M059J (cell line): ENCODE measurements around the gene NUP93. TPM values are rescaled to one million over a fixed set of nuclear protein-coding genes. Genes with fewer than 3 reads are reported as not detected.
"Not testable (repeated sequence)": the region's sequence is repeated elsewhere in the genome, so short reads cannot be mapped to it uniquely, and the experiment has no call there.

Source experiments
- DNase-seq: peaks from one replicate; pipeline ENCODE4 v3.0.0-alpha.2; 2012; ENCODE audit warnings: low read depth
- total RNA-seq: library from RNA; depleted of rRNA; stranded (reverse); fragments of >200 nt; shearing (Covaris generic); gene quantifications from 2 replicates; pipeline ENCODE4 v1.2.3, GENCODE V29; 2014

The NUP93 gene
- total RNA-seq, 1 experiment from 2014 or later: 123 TPM

DNA sequence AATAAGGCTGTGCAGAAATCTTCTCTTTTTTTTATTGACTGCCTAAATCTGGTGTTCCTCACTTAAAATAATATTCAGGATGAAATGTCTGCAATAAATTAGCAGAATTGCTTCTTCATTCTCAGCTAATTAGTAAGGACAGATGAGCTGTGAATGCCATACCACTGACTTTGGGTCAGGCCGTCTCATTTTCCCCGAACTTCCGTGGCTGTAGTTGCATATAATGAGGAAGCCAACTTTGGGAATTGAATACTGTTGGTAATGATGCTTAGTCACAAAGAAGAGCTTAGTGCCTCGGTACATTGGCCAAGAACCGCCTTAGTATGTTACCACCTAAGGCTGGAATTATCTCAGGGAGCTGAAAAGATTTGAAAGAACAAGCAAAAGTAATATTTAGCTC lies 47.6 kb downstream of the NUP93 start:
- no peak for DNase-seq

DNA sequence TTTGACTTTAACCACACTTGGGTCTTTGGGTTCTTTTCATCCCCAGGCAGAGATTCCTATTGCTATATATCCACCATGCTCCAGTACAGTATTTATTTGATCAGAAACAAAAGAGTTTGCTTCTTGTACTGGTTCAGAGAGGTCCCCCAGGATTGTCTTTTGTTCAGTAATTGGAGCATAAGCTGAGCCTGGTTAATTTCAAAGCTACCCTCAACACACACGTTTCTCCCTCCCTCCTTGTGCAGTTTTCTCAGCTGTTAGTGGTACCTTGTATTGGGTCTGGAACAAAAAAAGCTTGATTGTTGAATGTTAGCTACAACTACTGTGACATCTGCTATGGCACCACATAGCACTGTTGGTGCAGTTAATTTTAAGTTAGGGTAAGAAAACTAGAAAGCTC lies 50.0 kb downstream of the NUP93 start:
- no peak for DNase-seq

DNA sequence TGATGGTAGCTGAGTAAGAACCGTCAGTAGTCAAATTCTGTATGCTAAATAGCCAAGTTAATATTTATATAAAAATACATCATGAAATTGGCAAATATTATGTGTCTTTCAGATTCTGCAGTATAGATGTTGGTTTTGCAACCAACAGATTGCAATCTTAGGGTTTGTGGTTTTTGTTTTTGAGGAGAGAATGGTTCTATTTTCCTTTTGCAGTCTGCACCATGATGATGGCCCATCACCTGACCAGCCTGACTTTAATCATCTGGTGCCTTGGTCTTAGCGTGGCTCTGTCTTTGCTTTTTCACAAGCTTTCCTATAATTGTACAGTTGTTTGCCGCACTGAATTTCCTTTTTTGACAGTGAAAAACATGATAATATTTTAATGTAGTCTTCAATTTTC lies 50.7 kb downstream of the NUP93 start:
- DNase-seq: peak; percentile 15

DNA sequence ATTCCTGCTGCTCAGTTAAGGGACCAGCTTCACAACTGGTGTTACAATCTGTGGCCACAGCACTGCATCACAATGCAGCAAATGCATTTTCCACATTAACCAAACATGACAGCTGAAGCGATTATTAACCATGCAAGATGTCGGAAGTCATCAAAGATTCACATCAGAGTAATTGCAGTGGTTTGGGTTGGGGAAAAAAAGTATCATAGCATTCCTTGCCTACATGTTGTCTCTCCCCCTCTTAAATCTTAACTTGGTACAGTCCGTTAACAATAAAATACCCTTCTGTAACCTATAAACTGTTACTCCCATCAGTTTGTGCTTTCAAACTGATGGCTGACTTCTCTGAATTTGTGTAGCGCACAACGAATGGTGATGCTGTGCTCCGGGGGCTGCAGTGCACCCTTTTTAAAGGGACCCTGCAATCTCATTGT lies 51.6 kb downstream of the NUP93 start:
- DNase-seq: no peak

DNA sequence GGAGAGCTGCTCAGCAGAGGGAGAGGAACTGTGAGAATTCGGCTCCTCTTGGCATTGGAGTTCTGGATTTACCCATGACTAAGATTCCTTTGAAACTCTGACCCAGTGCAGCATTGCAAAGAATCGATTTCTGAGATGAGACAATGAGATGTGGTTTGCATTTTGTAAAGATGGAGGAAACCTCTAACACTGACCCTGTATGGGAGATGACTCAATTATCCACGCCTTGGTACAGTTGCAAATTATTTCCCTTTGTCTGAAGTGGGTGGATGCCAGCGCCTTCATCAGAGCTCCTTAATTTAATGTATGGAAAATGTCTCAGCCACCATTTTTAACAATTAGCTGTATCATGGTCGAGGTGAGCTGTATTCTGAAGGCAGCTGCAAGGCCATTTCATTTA lies 53.4 kb downstream of the NUP93 start:
- no peak for DNase-seq

DNA sequence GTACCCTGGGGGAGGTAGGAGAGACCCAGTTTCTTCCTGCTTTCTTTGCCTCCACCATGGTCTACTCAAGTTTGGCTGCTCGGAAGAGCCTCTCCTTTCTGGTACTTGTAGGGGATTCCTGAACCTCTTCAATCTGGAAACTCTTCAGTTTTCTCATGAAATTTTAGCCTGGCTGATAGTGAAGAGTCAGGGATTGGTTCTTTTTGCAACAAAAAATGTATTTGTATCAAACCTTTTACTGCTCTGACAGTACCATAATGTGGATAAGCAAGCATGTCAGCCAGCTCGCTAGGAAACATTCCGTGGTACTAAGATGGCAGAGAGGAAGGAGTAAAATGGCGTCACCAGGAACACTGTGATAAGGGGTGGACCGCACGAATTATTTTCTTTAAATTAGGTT lies 55.4 kb downstream of the NUP93 start:
- DNase-seq: no peak

DNA sequence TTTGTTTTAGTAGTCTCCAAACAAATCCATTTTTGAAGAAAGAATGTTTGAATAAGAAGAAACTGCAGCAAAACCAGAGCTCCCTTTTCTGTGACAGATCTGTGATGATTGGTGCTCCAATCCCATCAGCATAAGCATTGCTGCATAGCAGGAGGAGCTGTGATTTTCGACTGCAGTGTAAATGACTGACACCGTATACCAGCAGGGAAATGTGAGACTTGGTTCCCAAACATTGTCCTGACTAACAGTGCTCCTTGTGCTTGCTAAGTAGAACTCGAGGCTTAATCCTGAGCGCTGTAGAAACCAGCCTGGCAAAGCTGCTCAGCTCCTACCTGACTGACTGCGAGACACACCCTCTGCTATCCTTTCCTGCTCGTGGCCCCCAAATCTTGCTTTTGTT lies 57.2 kb downstream of the NUP93 start:
- no peak for DNase-seq

DNA sequence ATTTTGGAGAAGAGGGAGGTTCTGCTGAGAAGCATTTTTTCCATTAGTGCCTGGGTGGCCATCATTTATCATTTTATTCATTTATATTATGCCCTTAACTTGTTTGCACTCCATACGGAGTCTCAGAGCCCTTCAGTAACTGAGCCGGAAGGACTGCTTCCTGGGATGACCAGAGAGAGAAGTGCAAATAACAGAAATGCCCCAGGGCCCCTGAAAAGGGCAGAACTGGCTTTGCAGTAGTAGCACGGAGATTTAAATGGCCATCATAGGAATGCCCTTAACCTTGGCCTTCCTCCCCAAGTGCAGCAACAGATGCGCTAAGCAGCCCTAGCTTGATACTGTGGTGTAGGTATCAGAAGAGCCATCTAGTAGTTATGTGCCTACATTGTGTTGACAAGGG lies 58.5 kb downstream of the NUP93 start:
- peak; percentile 23 for DNase-seq

DNA sequence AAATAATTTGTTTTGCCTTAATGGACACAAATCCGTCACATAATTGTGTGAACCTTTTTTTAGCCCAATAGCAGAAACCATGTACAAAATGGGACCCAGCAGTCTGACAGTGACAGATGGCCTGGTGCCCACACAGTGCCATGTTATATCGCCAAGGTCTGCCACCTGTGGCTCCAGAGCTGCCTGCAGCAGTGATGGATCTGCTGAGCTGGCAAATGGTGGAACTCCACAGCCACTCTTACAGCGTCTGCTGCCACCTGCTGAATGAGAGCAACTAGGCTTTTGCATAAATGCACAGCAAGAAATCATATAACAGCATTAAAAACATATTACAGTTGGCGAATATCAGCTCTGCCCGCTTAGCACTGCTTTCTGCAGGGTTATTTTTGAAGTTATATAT lies 59.4 kb downstream of the NUP93 start:
- peak; percentile 64 for DNase-seq

DNA sequence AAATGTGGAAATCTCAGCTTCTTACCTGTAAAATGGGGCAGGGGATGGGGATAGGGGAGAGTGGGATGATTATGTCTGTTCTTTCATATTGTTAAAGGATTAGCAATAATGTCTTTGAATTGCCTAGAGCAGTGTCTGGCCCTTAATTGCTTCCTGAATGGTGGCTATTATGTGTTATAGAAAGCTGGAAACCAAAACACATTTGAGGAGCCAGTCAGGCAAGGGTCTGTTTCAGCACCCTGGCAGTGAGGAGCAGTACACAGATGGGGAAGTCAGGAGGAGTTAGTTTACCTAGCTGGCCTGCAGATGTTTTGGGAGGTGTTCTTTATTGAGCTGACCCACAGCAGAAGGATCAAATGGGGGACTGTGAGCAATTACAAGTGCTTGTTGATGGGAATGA lies 63.0 kb downstream of the NUP93 start:
- no peak for DNase-seq

DNA sequence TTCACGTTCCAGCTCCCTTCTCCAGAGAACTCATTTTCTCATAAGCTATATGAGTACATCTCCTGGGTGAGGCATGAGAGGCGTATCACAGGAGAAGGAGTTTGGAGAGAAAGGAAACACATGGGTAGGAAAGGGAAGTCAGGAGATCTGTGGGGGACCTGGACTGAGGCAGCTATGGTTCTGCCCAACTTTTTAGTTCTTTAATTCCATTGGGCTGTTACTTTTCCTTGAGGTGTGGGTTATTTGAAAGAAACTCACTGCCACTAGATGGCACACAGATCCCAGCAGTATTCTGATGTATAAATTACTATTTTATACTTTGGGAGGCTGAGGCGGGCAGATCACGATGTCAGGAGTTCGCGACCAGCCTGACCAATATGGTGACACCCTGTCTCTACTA lies 63.6 kb downstream of the NUP93 start:
- peak; percentile 57 for DNase-seq

DNA sequence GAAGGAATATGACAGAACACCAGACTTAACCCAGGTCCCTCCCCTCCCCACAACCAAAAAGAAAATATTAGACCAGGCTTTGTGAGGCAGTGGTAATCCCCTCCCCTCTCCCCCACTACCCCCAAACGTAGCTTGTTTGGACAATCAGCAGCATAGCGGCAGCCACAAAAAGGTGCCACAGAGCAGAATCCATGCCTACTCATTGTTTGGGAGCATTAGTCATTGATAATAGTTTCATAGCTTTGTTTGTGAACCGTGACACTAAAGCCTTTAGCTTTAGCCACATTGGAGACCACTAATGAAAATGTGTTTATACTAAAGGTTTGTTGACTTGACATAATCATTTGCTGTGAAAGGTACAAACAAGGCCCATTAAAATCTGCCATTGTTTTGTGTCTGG lies 65.1 kb downstream of the NUP93 start:
- DNase-seq: peak; percentile 84

DNA sequence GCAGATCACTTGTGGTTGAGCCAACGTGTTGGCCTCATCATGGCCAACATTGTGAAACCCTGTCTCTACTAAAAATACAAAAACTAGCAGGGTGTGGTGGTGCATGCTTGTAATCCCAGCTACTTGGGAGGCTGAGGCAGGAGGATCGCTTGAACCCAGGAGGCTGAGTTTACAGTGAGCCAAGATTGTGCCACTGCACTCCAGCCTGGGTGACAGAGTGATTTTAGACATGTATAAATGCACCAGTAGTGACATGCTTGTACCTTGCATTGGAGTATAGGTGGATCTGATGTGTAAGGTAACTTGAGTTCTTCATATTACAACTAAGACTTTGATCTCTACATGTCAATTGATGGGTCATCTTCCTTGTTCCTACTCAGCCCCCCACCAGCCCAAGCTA lies 67.1 kb downstream of the NUP93 start:
- not testable (repeated sequence) for DNase-seq

DNA sequence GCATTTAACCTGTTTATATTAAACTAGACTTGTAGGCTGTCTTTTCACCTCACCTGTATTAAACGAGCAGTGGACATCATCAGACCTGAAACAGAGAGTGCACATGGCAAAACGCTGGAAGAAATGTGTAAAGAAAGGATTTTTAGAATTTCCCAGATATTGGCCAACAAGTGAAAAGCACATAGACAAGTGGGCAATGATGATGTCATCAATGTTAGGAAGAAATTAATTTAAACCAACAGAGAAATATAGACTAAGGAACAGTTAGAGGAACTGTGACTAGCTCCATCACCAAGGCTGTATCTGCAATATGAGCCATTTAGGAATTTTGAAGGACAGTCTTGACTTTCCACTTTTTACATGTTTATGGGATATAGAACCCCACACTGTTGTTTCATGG lies 67.9 kb downstream of the NUP93 start:
- no peak for DNase-seq

DNA sequence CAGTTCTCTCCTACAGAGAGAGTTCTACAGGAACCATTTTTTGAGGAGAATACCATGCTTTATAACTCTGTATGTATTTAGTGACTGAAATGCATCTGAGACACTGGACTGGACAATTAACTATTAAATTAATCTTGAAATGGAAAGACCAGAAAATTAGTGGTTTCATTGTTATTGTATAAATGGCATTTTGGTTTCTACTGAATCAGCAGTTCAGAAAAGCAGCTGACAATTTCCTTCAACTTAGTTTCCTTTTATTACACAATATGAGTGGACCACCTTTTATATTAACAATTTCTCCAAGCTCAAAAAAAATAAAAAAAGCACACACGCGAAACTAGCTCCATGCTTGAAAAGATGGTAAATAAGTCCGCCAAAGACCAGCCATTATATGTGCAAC lies 69.0 kb downstream of the NUP93 start:
- no peak for DNase-seq

DNA sequence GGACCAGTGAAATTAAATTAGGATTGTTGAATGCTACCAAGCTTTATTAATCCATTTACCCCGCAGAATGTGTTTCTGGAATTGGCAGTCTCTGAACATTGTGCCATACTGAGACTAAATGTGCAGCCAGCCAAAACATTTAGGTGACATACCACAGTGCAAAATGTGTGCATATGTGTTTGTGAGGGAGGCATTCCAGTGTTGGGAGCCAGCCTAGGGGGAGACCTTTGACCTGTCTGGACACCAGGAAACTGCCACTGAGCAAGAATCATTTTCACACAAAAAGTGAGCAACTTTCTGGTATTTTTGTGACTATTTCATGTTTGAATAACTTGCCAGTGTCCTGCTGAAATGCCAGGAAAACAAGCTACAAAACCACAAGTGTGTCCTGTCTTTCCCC lies 70.4 kb downstream of the NUP93 start:
- peak; percentile 45 for DNase-seq

DNA sequence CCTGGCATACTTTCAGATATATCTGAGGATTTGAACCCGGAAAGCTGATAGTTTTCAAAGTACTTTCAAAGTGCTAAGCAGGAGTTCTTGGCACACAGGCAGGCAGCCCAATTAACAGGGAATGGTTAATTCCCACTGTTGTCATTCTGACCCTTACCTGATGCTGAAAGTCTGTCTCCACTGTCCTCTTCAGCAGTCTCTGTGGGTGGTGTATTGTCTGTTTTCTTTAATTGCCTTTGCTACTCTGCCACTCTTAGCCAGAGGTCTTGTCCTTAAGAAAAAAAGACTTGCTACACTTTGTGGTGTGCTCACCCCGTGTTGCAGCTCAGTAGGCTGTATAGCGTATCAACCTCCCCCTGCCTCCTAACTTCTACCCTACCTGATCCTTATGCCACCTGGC lies 71.8 kb downstream of the NUP93 start:
- no peak for DNase-seq

DNA sequence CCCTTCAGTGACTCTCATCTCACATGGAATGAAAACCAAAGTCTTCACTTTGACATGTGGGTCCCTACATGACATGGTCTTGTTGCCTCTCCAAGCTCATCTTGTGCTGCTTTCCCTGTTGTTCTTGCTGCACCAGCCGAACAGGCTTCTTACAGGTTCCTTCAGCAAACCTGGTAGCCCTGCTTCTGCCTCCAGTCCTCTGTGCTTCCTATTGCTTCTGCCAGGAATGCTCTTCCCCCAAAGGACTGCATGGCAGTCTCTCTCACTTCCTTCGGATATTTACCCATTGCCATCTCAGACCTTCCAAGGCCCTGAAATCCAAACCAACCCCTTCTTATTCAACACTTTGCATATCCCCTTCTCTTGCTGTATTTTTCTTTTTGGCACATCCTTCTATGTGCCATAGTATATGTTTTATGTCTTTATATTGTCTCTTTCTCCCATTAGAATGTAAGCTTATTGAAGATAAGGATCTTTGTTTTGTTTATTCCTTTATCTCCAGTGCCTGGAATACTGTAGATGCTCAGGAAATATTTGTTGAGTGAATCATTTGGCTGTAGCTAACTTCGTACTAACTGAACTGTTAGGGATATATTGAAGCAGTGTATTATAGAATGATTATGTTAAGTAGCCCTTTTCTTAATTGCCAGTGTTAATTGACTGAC lies 77.2 kb downstream of the NUP93 start:
- DNase-seq: peak; percentile 84

DNA sequence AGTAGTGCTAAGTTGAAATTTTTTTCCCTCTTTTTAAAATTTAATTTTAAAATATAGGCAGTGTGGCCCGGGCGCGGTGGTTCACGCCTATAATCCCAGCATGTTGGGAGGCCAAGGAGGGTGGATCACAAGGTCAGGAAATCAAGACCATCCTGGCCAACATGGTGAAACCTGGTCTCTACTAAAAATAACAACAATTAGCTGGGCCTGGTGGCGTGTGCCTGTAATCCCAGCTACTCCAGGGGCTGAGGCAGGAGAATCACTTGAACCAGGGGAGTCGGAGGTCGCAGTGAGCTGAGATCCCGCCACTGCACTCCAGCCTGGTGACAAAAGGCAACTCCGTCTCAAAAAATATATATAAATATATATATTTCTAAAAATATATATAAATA lies 77.7 kb downstream of the NUP93 start:
- not testable (repeated sequence) for DNase-seq

DNA sequence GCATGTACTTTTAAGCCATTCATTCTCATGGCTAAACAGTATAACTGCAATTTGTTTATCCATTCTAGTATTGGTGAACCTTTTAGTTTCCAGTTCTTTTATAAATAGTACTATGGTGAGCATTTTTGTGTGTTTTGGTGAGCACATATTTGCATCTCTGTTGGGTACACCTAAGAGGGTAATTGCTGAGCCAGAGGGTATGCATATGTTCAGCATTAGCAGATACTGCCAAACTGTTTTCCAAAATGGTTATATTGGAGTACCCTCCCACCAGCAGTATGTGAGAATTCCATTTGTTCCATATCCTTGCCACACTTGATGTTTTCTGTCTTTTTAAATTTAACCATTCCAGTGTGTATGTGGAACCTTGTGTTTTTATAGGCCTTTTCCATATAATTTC lies 81.0 kb downstream of the NUP93 start:
- DNase-seq: no peak

DNA sequence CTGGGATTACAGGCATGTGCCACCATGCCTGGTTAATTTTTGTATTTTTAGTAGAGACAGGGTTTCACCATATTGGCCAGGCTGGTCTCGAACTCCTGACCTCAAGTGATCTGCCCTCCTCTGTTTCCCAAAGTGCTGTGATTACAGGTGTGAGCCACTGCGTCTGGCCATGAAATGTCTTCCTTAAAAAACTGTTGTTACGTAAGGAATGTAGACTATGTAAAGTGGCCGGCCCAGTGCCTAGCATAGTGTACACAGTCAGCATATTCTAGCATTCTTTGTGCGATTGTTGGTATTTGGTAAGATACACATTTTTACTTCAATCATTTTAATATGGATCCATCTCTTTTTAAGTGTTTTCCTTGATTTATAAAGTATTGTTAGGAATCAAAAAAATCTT lies 81.7 kb downstream of the NUP93 start:
- DNase-seq: not testable (repeated sequence)

DNA sequence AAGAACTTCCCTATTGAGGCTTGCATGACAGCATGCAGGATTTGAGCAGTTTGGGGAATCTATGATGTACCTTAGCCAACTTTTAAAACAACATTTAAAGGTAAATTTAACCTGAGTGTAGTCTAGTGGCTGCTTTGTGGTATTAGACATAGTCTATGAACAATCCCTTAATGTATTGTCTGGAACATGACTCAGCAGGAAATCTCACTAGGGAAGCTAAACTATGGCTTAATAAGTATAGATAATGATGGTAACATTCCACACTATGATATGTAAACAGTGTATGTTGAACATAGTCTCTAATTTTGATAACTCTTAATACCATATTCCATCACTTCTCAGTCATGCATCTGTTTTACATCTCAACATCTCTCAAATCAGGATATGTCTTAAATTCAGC lies 83.0 kb downstream of the NUP93 start:
- DNase-seq: peak; percentile 31

DNA sequence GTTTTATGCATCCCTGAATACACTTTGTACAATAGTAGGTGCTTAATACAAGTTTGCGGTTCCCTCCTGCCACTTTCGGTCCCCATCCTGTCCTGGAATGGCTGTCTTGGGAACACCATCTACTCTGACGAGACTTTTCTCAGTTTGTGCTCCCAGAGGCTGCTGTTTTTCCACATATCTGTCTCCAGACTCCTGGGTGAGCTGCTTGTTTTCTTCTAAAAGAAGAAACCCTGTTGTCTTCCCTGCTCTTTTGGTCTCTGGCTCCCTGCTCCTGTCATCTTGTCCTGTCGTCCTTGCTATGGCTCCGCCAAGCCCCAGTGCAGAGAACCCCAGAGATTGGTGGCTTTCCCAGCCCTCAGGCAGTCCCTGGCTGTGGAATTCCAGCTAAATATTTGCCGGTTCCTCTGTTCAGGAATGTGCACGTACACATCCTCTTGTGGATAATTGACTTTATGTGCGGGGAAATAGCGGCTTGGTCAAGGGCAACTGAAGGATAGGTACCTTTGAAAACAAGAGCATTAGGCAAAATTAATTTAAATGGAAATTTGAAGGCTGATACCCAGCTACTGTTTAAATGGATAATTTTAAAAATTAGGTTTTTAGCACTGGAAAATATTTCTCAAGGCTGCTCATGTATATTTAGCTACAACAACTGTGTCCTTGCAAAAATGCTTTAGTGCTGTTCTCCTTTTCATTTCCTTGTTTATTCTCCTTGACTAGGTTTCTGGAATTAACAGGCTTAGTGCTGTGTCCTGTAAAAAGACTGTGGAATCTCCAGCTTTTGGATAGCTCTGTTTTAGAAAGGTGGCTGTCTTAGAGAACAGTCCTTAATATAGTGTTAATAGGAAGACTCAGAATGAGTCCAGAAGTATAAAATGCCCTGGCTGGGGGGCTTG lies 84.9 kb downstream of the NUP93 start:
- peak; percentile 81 for DNase-seq
